NB4 (cell line): ENCODE results near the gene STAT1.

Experiments
- MYC ChIP-seq: IDR thresholded peaks from 2 replicates; pipeline ENCODE4 v1.6.1; 2011; ENCODE audit warnings: low read depth, low read length
- POLR2A ChIP-seq: IDR thresholded peaks from 2 replicates; pipeline ENCODE4 v1.6.1; 2011; ENCODE audit warnings: mild to moderate bottlenecking; ENCODE audit not compliant: insufficient read length; ENCODE audit errors: extremely low read depth
- TF ChIP-seq, protein P1 (sequence below): IDR thresholded peaks from one replicate; pipeline ENCODE4 v1.5.1; 2012; ENCODE audit warnings: low read depth, low read length

GRCh38 chr2:190935054-190935453, 78.9 kb downstream of the STAT1 start:
- TF ChIP-seq POLR2A (no peak), MYC (no peak)
- TF ChIP-seq, protein P1, sequence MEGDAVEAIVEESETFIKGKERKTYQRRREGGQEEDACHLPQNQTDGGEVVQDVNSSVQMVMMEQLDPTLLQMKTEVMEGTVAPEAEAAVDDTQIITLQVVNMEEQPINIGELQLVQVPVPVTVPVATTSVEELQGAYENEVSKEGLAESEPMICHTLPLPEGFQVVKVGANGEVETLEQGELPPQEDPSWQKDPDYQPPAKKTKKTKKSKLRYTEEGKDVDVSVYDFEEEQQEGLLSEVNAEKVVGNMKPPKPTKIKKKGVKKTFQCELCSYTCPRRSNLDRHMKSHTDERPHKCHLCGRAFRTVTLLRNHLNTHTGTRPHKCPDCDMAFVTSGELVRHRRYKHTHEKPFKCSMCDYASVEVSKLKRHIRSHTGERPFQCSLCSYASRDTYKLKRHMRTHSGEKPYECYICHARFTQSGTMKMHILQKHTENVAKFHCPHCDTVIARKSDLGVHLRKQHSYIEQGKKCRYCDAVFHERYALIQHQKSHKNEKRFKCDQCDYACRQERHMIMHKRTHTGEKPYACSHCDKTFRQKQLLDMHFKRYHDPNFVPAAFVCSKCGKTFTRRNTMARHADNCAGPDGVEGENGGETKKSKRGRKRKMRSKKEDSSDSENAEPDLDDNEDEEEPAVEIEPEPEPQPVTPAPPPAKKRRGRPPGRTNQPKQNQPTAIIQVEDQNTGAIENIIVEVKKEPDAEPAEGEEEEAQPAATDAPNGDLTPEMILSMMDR = no peak
